Activated CD4-positive, alpha-beta T cell treated with anti-CD3 and anti-CD28 coated beads, Interleukin-10, Interleukin-2, amounts not matched to agents 100 ng/mL and 50 ng/mL, durations not matched to agents 16 hours and 8 hours (primary cell): ENCODE results near the gene CD38.

Experiments
- DNase-seq: peaks from one replicate; pipeline ENCODE4 v3.0.0-alpha.2; 2020

The CD38 gene

GRCh38 chr4:15765391-15765790, 12.7 kb upstream of the CD38 start:
- no peak for DNase-seq

GRCh38 chr4:15765910-15766697, 12.0 kb upstream of the CD38 start:
- DNase-seq, result peak; percentile 66

- DNase-seq, result no peak
Measured at GRCh38 chr4:15766821-15767220, 11.3 kb upstream of the CD38 start.

GRCh38 chr4:15769202-15769601, 8.9 kb upstream of the CD38 start:
- no peak for DNase-seq

- DNase-seq, result peak; percentile 74
Measured at GRCh38 chr4:15771216-15772058, 6.7 kb upstream of the CD38 start.

- no peak for DNase-seq
Measured at GRCh38 chr4:15774020-15774420, 4.1 kb upstream of the CD38 start.

- DNase-seq, result no peak
Measured at GRCh38 chr4:15776871-15777648, 1.1 kb upstream of the CD38 start.

- no peak for DNase-seq
Measured at GRCh38 chr4:15777697-15778288, 335 bp upstream of the CD38 start.

GRCh38 chr4:15779306-15779705, 1.2 kb downstream of the CD38 start:
- DNase-seq, result no peak

- DNase-seq, result no peak
Measured at GRCh38 chr4:15779809-15780208, 1.7 kb downstream of the CD38 start.

- peak; percentile 83 for DNase-seq
Measured at GRCh38 chr4:15781427-15782095, 3.4 kb downstream of the CD38 start.

- DNase-seq, result no peak
Measured at GRCh38 chr4:15783676-15784075, 5.5 kb downstream of the CD38 start.

GRCh38 chr4:15784959-15785634, 7.0 kb downstream of the CD38 start:
- DNase-seq, result no peak

- DNase-seq, result no peak
Measured at GRCh38 chr4:15786743-15787142, 8.6 kb downstream of the CD38 start.

GRCh38 chr4:15792974-15793373, 14.8 kb downstream of the CD38 start:
- no peak for DNase-seq

- DNase-seq, result no peak
Measured at GRCh38 chr4:15793506-15794363, 15.6 kb downstream of the CD38 start.

- no peak for DNase-seq
Measured at GRCh38 chr4:15794426-15794825, 16.3 kb downstream of the CD38 start.

GRCh38 chr4:15794905-15795304, 16.8 kb downstream of the CD38 start:
- DNase-seq, result peak; percentile 27

- no peak for DNase-seq
Measured at GRCh38 chr4:15797320-15797719, 19.2 kb downstream of the CD38 start.

- no peak for DNase-seq
Measured at GRCh38 chr4:15799141-15799540, 21.0 kb downstream of the CD38 start.

GRCh38 chr4:15799701-15800100, 21.6 kb downstream of the CD38 start:
- no peak for DNase-seq
